ENCODE data around the gene THOP1. TPM values are rescaled to one million over a fixed set of nuclear protein-coding genes. Genes with fewer than 3 reads are reported as not detected.

Gene THOP1
- total and polyA plus RNA-seq, 10 of the 15 experiments (the other 5 are each of a cell fraction or from before 2014, with no cell fraction given), result 1.9 to 270 (median 169) TPM

- TF ChIP-seq TCF3 (IDR thresholded peaks at IDR 0.05; ENCODE audit: borderline replicate concordance, insufficient read depth, low read depth, low read length) (peak; percentile 97), MYC (IDR thresholded peaks at IDR 0.05; ENCODE audit: insufficient read depth, insufficient read length, insufficient replicate concordance, low read length, severe bottlenecking) (peak; percentile 95), IRF5 (IDR thresholded peaks at IDR 0.05; ENCODE audit: borderline replicate concordance) (no peak), SMC3 (IDR thresholded peaks at IDR 0.05; ENCODE audit: borderline replicate concordance, low read length) (no peak; the same call in 1 of the 2 replicates), BCL3 (IDR thresholded peaks at IDR 0.05; ENCODE audit: borderline replicate concordance, insufficient read depth, low read depth, low read length, poor library complexity, severe bottlenecking) (no peak), CHD2 (IDR thresholded peaks at IDR 0.05; ENCODE audit: borderline replicate concordance, low read depth, low read length) (peak; percentile 71; the same call in 1 of the 2 replicates), POLR2AphosphoS2 (IDR thresholded peaks at IDR 0.05; ENCODE audit: low read depth, low read length) (peak; percentile 62; the same call in 1 of the 2 replicates), CUX1 (IDR thresholded peaks at IDR 0.05; ENCODE audit: insufficient replicate concordance, low read depth, low read length) (no peak), RELB (IDR thresholded peaks at IDR 0.05; ENCODE audit: low read depth) (no peak), STAT3 (IDR thresholded peaks at IDR 0.05; ENCODE audit: low read depth, low read length) (no peak), JUND (IDR thresholded peaks at IDR 0.05; ENCODE audit: low read depth, low read length) (0 out of 2 replicates have a peak, but pooled peaks have one; percentile 44), EGR1 (IDR thresholded peaks at IDR 0.05; ENCODE audit: borderline replicate concordance in 1 of 2, low read depth in 2 of 2, low read length in 2 of 2) (no peak), GABPA (IDR thresholded peaks at IDR 0.05; ENCODE audit: low read depth) (peak; percentile 94), MXI1 (IDR thresholded peaks at IDR 0.05; ENCODE audit: low read depth, low read length) (peak; percentile 99), CHD4 (IDR thresholded peaks at IDR 0.05) (no peak), RUNX3 (IDR thresholded peaks at IDR 0.05; ENCODE audit: low read length) (peak; percentile 28), SREBF1 (IDR thresholded peaks at IDR 0.05; ENCODE audit: low read length) (no peak)
Measured at GRCh38 chr19:2782936-2783780, 2.1 kb upstream of the THOP1 start, which contains the start of gene SGTA (continued).

All from GM12878 (cell line).